HepG2 (cell line): ENCODE results near the gene CFAP99. TPM values are rescaled to one million over a fixed set of nuclear protein-coding genes. Genes with fewer than 3 reads are reported as not detected.
A peak's percentile ranks its signal among the peaks of the same experiment; 100 is the strongest.

Source experiments
- ATAC-seq: fragments of 200-7000 bp; cut with Tn5 transposase; 3 replicates; pipeline ENCODE4 v1.9.1; 2020; ENCODE audit warnings: mild to moderate bottlenecking, moderate library complexity
- BruUV-seq: library from RNA; stranded (reverse); fragments of 400-500 nt; replicated peaks from 2 replicates; lab custom pipeline; 2021; lab: Mats Ljungman, UMichigan
- CTCF ChIA-PET: fragments of 300-600 bp; formaldehyde crosslinking; extraction: SDS; loops from one replicate; lab custom pipeline; 2021; ENCODE audit warnings: low total read pairs, inconsistent platforms, low intra/inter-chr PET ratio; lab: Yijun Ruan, JAX
- POLR2A ChIA-PET: fragments of 350-600 bp; sonication (Branson Sonifier 250); formaldehyde crosslinking; loops from one replicate; lab custom pipeline; 2020; ENCODE audit warnings: antibody characterized with exemption, inconsistent platforms; lab: Yijun Ruan, JAX
- DNase-seq: peaks from one replicate; pipeline ENCODE4 v3.0.0-alpha.2; 2015; ENCODE audit warnings: low spot score
- FAIRE-seq: peaks from 3 replicates; lab custom pipeline; 2011; peaks lifted over from hg19 to GRCh38; lab: Jason Lieb, UNC
- H2AFZ ChIP-seq: one replicate; pipeline ENCODE4 v1.6.1; 2011; ENCODE audit warnings: low read length, inconsistent platforms
- H3K27ac ChIP-seq: fragments of 300-600 bp; 3 replicates; pipeline ENCODE4 v1.8.0; 2011; ENCODE audit warnings: mixed run types, mild to moderate bottlenecking, mixed read lengths, low read length, inconsistent platforms; ENCODE audit not compliant: insufficient read depth; ENCODE audit errors: extremely low read length
- H3K27me3 ChIP-seq, 2 experiments: fragments of 200-600 bp in 1 of 2; 2 replicates in 1 of 2; 3 replicates in 1 of 2; pipeline versions ENCODE4 v1.6.0 to v1.8.0; 2011; ENCODE audit warnings: low read length in 2 of 2, mild to moderate bottlenecking in 2 of 2, moderate library complexity in 2 of 2, inconsistent platforms in 1 of 2; ENCODE audit not compliant: insufficient read depth in 2 of 2, control insufficient read depth in 1 of 2
- H3K36me3 ChIP-seq, 2 experiments: fragments of 200-600 bp in 1 of 2; replicated peaks in 1 of 2; 2 replicates in 1 of 2; 3 replicates in 1 of 2; pipeline versions ENCODE4 v1.5.1 to v1.8.0; 2011; ENCODE audit warnings: low read length in 2 of 2, inconsistent platforms in 1 of 2; ENCODE audit not compliant: insufficient read depth in 2 of 2, control insufficient read depth in 1 of 2
- H3K4me1 ChIP-seq: 2 replicates; pipeline ENCODE4 v1.5.1; 2012; ENCODE audit warnings: low read length, inconsistent platforms; ENCODE audit not compliant: insufficient read depth
- H3K4me2 ChIP-seq: 2 replicates; pipeline ENCODE4 v1.6.0; 2011; ENCODE audit warnings: low read depth, low read length, inconsistent platforms
- H3K4me3 ChIP-seq, 3 experiments: fragments of 200-600 bp in 1 of 3; sonication (generic), shearing (Covaris generic) in 1 of 3; replicated peaks in 1 of 3; 2 replicates each; pipeline ENCODE4 v1.5.1; 2011 to 2016; ENCODE audit warnings: low read length in 3 of 3, inconsistent platforms in 2 of 3, low read depth in 2 of 3, mild to moderate bottlenecking in 2 of 3, control low read depth in 1 of 3, mixed read lengths in 1 of 3; ENCODE audit not compliant: insufficient read depth in 1 of 3
- H3K79me2 ChIP-seq: one replicate; pipeline ENCODE4 v1.6.1; 2011; ENCODE audit warnings: low read length, inconsistent platforms; ENCODE audit not compliant: insufficient read depth
- H3K9ac ChIP-seq: 2 replicates; pipeline ENCODE4 v1.6.0; 2011; ENCODE audit warnings: mild to moderate bottlenecking, low read depth, low read length, inconsistent platforms; ENCODE audit not compliant: insufficient read depth
- H3K9me3 ChIP-seq: 2 replicates; pipeline ENCODE4 v1.5.1; 2012; ENCODE audit warnings: mild to moderate bottlenecking, low read length
- H4K20me1 ChIP-seq: 2 replicates; pipeline ENCODE4 v1.6.0; 2011; ENCODE audit warnings: inconsistent platforms, mild to moderate bottlenecking, low read length, moderate library complexity; ENCODE audit not compliant: insufficient read depth
- EED ChIP-seq: sonication (generic); formaldehyde crosslinking; IDR thresholded peaks from 2 replicates; pipeline ENCODE4 v1.5.0; 2020; ENCODE audit warnings: mild to moderate bottlenecking, missing genetic modification reagents
- FOXK1 ChIP-seq: sonication (generic); formaldehyde crosslinking; IDR thresholded peaks from 2 replicates; pipeline ENCODE4 v1.4.0; 2020; ENCODE audit warnings: low read depth, missing genetic modification reagents, borderline replicate concordance
- KDM4B ChIP-seq: sonication (generic); formaldehyde crosslinking; IDR thresholded peaks from 2 replicates; pipeline ENCODE4 v1.4.0; 2020; ENCODE audit warnings: missing genetic modification reagents
- TBL1XR1 ChIP-seq: fragments of 150-350 bp; IDR thresholded peaks from 2 replicates; pipeline ENCODE4 v1.6.1; 2014; ENCODE audit warnings: borderline replicate concordance, low read length; ENCODE audit not compliant: partially characterized antibody
- ZNF234 ChIP-seq: sonication (generic); formaldehyde crosslinking; conservative IDR thresholded peaks from 2 replicates; pipeline ENCODE4 v1.5.1; 2020; ENCODE audit warnings: mild to moderate bottlenecking, missing genetic modification reagents
- WGBS: methylation state at CpG from one replicate; pipeline ENCODE4 v1.1.6; 2017; ENCODE audit warnings: low lambda C conversion rate; 5-methylcytosine and 5-hydroxymethylcytosine counted together
- in situ Hi-C: cut with HindIII; loops from 2 replicates; pipeline ENCODE4 v1.10.0; 2017; ENCODE audit warnings: low pct_unique_long_range_greater_than_20kb; ENCODE audit not compliant: extremely low pct_ligation_motif_present
- intact Hi-C: fragments of 100-400 bp; cut with micrococcal nuclease; formaldehyde crosslinking; loops from one replicate; pipeline ENCODE4 v1.10.0; 2022; ENCODE audit not compliant: unreplicated experiment
- polyA plus RNA-seq, 8 experiments: library from polyadenylated mRNA; depleted of rRNA in 3 of 8; stranded (reverse) in 7 of 8; unstranded in 1 of 8; fragments of >200 nt; fragmentation: Illumina TruSeq in 4 of 8; extraction: Trizol in 4 of 8; gene quantifications; 2 replicates each; pipeline versions ENCODE4 v1.2.1 to v1.2.3, GENCODE V29; 2011 to 2016; ENCODE audit warnings: low read depth in 4 of 8, missing spikeins in 1 of 8, mixed read lengths in 1 of 8; ENCODE audit not compliant: insufficient read depth in 1 of 8
- total RNA-seq, 5 experiments: library from RNA; depleted of rRNA; stranded (reverse); fragments of >200 nt; fragmentation: Illumina TruSeq; extraction: Trizol; gene quantifications; 2 replicates each; pipeline ENCODE4 v1.2.3, GENCODE V29; 2016; ENCODE audit warnings: low read depth in 1 of 5
- TF ChIP-seq, protein P1 (sequence below): sonication (generic); formaldehyde crosslinking; IDR thresholded peaks from 2 replicates; pipeline ENCODE4 v1.5.0; 2020; ENCODE audit warnings: mild to moderate bottlenecking, missing genetic modification reagents
- TF ChIP-seq, protein P2 (sequence below): sonication (generic); formaldehyde crosslinking; IDR thresholded peaks from 2 replicates; pipeline ENCODE4 v1.4.0; 2020; ENCODE audit warnings: mild to moderate bottlenecking, missing genetic modification reagents, borderline replicate concordance
- TF ChIP-seq, protein P3 (sequence below), 2 experiments: IDR thresholded peaks; 2 replicates each; pipeline ENCODE4 v1.6.1; 2011 to 2012; ENCODE audit warnings: low read length in 2 of 2, borderline replicate concordance in 1 of 2, low read depth in 1 of 2, mild to moderate bottlenecking in 1 of 2, moderate library complexity in 1 of 2

CFAP99 gene
- total and polyA plus RNA-seq, 2 of the 13 experiments (the other 11 are each of a cell fraction or from before 2014, with no cell fraction given): not detected

- TF ChIP-seq, protein P1, sequence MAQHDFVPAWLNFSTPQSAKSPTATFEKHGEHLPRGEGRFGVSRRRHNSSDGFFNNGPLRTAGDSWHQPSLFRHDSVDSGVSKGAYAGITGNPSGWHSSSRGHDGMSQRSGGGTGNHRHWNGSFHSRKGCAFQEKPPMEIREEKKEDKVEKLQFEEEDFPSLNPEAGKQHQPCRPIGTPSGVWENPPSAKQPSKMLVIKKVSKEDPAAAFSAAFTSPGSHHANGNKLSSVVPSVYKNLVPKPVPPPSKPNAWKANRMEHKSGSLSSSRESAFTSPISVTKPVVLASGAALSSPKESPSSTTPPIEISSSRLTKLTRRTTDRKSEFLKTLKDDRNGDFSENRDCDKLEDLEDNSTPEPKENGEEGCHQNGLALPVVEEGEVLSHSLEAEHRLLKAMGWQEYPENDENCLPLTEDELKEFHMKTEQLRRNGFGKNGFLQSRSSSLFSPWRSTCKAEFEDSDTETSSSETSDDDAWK: no peak
Observed at GRCh38 chr4:2400841-2401609, 17.7 kb upstream of the CFAP99 start (continued).

GRCh38 chr4:2401610-2401983 lies 17.2 kb upstream of the CFAP99 start:
- Histone ChIP-seq H3K79me2 (no peaks in the 10 kb centered on the region), H3K4me2 (peak overlapping the region; percentile 56), H4K20me1 (no peaks in the 10 kb centered on the region; the same call in 1 of the 2 replicates), H3K27me3 (peaks cover 15 to 60% of the 10 kb centered on the region in 2 experiments), H3K9me3 (no peaks in the 10 kb centered on the region), H3K4me3 (peak overlapping the region in 1 of 3 experiments; percentile 34; a peak in 1 of 6 replicates), H3K9ac (no peak overlapping the region), H2AFZ (no peak overlapping the region), H3K36me3 (no peaks in the 10 kb centered on the region), H3K27ac (no peak overlapping the region), H3K4me1 (peaks cover 18% of the 10 kb centered on the region)
- no TSS peak for BruUV-seq
- ATAC-seq (no peak), DNase-seq (no peak), FAIRE-seq (no peak)
- 47% methylated on average over 10 of the region's 15 CpGs for WGBS
- POLR2A ChIA-PET: no interaction called here
- intact Hi-C loops (no loop called here), in situ Hi-C loops (no loop called here)
- CTCF ChIA-PET: no interaction called here
- TF ChIP-seq FOXK1 (CRISPR knock-in tag): no peak
- TF ChIP-seq, protein P2, sequence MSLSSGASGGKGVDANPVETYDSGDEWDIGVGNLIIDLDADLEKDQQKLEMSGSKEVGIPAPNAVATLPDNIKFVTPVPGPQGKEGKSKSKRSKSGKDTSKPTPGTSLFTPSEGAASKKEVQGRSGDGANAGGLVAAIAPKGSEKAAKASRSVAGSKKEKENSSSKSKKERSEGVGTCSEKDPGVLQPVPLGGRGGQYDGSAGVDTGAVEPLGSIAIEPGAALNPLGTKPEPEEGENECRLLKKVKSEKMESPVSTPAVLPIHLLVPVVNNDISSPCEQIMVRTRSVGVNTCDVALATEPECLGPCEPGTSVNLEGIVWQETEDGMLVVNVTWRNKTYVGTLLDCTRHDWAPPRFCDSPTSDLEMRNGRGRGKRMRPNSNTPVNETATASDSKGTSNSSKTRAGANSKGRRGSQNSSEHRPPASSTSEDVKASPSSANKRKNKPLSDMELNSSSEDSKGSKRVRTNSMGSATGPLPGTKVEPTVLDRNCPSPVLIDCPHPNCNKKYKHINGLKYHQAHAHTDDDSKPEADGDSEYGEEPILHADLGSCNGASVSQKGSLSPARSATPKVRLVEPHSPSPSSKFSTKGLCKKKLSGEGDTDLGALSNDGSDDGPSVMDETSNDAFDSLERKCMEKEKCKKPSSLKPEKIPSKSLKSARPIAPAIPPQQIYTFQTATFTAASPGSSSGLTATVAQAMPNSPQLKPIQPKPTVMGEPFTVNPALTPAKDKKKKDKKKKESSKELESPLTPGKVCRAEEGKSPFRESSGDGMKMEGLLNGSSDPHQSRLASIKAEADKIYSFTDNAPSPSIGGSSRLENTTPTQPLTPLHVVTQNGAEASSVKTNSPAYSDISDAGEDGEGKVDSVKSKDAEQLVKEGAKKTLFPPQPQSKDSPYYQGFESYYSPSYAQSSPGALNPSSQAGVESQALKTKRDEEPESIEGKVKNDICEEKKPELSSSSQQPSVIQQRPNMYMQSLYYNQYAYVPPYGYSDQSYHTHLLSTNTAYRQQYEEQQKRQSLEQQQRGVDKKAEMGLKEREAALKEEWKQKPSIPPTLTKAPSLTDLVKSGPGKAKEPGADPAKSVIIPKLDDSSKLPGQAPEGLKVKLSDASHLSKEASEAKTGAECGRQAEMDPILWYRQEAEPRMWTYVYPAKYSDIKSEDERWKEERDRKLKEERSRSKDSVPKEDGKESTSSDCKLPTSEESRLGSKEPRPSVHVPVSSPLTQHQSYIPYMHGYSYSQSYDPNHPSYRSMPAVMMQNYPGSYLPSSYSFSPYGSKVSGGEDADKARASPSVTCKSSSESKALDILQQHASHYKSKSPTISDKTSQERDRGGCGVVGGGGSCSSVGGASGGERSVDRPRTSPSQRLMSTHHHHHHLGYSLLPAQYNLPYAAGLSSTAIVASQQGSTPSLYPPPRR (CRISPR knock-in tag): no peak
- no peak for TF ChIP-seq KDM4B
- TF ChIP-seq EED: no peak
- TF ChIP-seq TBL1XR1: no peak
- TF ChIP-seq ZNF234: no peak
- TF ChIP-seq, protein P3, sequence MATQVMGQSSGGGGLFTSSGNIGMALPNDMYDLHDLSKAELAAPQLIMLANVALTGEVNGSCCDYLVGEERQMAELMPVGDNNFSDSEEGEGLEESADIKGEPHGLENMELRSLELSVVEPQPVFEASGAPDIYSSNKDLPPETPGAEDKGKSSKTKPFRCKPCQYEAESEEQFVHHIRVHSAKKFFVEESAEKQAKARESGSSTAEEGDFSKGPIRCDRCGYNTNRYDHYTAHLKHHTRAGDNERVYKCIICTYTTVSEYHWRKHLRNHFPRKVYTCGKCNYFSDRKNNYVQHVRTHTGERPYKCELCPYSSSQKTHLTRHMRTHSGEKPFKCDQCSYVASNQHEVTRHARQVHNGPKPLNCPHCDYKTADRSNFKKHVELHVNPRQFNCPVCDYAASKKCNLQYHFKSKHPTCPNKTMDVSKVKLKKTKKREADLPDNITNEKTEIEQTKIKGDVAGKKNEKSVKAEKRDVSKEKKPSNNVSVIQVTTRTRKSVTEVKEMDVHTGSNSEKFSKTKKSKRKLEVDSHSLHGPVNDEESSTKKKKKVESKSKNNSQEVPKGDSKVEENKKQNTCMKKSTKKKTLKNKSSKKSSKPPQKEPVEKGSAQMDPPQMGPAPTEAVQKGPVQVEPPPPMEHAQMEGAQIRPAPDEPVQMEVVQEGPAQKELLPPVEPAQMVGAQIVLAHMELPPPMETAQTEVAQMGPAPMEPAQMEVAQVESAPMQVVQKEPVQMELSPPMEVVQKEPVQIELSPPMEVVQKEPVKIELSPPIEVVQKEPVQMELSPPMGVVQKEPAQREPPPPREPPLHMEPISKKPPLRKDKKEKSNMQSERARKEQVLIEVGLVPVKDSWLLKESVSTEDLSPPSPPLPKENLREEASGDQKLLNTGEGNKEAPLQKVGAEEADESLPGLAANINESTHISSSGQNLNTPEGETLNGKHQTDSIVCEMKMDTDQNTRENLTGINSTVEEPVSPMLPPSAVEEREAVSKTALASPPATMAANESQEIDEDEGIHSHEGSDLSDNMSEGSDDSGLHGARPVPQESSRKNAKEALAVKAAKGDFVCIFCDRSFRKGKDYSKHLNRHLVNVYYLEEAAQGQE (IDR thresholded peaks at IDR 0.05; ENCODE audit: borderline replicate concordance in 1 of 2, low read depth in 1 of 2, low read length in 2 of 2): no peak
